ENCODE data around the gene BRMS1L.

Gene BRMS1L

DNA sequence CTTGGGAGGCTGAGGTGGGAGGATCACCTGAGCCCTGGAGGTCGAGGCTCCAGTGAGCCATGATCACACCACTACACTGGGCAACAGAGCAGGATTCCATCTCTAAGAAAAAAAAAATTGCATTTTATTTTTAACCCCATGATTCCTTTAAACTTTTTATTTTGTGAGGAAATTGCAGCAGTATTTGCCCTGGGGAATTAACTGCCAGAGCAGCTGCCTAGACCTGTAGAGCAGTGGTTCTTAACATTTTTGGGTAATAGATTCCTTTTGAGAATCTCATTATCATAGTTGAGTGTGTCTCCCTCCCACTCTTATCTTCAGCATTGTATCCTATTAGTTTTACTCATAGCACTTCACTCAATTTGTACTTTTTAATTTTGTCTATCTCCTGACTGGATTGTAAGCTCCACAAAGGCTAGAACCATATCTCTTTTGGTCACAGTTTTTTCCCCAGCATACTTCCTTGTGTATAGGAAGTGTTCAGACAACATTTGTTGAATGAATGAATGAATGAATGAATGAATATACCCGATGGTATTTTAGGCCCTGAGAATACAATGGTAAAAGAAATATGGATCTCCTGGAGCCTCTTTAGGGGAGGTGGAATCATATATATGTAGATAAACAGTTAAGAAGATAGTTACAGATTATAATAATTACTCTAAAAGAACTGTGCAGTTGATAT is 40.6 kb downstream of the BRMS1L start:
- DNase-seq = no peak

DNA sequence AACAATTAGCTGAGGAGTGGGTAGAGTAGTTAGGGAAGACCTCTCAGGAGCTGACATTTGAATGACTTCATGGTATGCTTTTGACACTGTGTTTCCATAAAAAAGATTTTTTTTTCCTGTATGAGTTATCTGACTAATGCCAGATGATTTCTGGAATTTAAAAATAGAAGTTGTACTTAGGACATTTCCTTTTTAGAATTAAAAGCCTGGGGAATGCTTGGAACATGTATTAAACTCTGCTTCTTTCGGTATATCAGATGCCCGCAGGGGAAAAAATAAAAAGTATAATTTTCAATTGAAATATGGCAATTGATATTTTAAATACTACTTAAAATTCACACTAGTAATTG is 41.1 kb downstream of the BRMS1L start:
- no peak for DNase-seq

DNA sequence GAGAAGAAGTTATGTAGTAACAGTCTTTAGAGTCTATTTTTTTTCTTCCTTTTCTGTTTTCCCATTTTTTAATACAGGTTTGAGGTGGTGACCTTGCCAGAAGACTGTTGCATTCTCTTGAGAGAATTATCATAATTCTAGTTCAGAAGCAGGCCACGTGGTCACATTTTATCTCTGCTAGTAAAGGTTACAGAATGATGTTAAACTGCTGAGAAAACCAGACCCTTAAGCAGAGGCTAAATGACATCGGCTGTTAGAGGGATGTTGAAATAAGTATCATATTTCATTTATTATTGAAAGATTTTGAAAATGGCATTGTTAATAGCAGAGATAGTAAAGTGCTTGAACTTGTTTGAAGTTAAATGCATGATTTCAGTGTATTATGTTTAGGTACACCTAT is 49.2 kb downstream of the BRMS1L start:
- DNase-seq = no peak

DNA sequence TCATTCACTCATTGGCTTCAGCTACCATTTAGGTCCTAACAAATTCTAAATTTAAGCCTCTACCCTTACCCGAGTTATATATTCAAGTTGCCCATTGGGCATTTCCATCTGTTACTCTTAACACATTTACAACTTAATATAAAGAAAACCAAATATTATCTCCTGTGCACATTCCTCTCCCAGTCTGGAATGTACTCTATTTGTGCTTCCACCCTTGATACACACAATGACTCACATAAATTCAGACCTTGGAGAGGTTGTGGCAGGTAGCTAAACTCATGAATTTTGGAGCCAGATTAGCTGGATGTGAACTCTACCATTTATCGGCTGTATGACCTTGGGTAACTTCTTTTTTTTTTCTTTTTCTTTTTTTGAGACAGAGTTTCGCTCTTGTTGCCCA is 51.1 kb downstream of the BRMS1L start:
- DNase-seq = no peak

DNA sequence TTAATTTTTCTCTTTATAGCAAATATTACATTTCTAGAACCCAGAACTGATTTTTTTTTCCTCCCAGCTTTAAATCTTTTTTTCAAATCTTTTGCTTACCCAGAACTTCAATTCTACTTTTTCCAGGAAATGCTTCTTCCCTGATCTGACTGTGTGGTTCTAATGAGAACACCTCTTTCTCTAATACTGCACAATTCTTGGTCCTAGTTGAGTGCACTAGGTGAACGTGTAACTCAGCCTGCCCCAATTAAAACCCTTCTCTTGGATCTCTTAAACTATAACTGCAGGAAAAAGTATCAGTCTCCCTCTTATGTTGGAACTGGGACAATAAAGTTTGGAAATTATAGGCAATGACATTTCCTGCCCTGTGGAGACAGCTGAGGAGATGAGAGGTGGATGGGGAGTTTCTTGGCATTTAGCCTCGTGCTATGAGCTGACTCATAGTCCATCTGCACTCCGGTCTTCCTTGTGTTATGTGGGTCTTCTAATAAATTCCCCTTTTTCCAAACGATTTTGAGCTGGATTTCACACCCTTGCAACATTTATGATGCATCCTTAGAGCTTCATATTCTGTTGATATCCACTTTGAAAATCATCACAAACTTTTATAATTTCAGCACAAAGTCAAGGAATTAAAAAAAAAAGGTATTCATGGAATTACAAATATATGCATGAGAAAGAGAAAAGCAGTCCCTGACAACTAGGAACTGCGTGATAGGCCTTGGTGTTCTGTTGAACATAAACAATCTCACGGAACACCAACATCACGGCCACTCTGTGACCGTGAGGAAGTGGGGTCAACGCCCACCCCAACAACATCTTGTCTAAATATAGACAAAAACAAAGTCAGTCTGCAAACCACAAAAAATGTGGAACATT is 52.4 kb downstream of the BRMS1L start:
- no peak for DNase-seq

DNA sequence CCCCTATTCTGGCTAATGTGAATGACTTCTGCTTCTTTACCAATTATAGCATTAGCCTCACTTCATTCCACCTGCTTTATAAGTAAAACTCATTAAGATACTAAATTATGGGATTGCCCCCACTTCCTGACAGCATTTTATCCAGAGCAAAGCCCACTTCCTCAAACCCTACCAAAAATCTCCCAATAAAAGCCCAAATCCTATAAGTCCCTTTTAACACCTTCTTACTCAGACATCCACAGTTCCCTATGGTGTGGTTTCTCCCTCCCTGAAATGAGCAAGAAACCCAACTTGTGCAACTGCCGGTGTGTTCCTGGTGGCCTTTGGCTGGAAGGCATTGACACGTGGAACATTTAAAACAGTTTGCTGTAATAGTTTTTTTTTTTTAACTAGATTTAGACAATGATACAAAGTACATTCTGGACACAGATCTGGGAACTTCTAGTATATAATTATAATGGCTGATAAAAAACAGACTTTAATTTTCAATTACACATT is 53.1 kb downstream of the BRMS1L start:
- DNase-seq = no peak

DNA sequence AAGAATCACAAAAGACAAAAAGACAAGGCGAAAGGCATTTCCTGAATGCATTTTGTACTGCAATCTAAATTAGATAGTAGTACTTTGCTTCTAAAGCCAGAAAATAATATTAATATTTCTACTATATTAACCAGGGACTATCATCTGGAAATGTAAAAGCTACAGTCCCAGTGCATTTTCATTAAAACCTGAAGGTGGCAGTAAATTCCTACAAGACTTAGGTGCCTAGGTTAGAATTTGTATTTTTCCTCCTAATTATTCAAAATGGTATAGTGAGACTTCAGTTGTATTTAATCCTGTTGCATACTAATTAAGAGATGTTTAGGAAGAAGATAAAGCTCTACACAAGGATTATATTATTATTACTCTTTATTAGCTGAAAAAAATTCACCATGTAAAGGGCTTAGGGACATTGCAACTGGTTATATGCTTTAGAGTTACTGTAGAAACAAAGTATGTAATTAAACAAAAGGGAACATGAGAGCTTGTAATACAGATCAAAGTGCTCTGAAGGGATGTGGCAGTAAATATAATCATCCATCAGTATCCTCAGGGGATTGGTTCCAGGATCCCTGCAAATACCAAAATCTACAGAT is 53.6 kb downstream of the BRMS1L start:
- DNase-seq = no peak

DNA sequence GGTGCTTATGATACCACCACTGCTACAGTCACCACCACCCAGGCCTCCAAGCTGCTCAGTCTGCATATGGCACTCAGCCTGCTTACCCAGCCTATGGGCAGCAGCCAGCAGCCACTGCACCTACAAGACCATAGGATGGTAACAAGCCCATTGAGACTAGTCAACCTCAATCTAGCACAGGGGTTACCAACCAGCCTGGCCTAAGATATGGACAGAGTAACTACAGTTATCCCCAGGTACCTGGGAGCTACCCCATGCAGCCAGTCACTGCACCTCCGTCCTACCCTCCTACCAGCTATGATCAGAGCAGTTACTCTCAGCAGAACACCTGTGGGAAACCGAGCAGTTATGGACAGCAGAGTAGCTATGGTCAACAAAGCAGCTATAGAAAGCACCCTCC is 55.1 kb downstream of the BRMS1L start:
- DNase-seq = no peak

DNA sequence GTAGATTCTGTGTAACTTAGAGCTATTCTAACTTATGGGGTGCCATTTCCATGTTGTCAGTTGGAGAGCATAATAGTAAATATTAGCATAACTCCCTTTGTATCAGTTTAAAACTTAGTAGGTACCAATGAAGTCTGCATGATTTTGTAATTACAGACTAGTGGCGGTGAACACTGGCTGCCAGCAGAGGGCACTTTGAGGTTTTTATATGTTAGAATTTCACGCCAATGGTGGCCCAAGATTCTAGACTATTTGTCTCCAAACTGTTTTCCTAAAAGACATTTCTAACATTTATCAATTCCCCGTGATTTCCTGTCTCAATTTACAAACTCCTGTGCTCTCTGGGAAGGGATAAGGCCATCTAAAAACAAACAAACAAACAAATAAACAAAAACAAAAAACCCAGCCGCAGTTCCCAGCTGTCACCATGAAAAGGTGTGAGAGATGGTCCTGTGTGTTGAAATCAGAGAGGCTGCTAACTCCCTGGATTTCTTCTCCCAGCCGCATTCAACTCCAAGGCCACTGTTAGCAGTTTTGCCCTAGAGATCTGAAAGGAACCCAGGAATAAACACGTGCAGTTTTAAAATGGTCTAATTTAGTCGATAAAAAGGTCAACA is 57.6 kb downstream of the BRMS1L start:
- no peak for DNase-seq

DNA sequence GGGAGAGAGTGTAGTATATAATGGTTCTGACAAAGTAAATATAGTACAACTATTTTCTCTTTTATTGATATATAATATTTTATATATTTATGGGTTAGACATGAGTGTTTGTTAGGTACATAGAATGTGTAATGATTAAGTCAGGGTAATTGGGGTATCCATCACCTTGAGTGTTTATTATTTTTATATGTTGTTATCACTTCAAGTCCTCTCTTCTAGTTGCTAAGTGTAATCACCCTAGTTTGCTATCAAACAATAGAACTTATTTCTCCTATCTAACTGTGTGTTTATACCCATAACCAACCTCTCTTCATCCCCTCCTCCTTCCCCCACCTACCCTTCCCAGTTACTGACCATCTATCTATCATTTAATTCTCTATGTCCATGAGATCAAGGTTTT is 64.2 kb downstream of the BRMS1L start:
- DNase-seq = no peak

DNA sequence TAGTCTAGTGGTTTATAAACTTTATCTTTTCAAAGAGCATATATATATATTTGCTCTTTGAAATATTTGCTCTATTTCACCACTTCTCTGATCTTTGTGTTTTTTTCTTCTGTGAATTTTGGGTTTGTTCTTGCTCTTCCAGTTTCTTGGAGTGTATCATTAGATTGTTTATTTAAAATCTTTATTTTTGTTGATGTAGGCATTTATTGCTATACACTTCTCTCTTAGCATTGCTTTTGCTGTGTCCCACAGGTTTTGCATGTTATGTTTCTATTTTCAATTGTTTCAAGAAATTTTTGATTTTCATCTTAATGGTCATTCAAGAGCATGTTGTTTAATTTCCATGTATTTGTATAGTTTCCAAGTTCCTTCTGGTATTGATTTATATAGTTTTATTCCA is 69.1 kb downstream of the BRMS1L start:
- no peak for DNase-seq

DNA sequence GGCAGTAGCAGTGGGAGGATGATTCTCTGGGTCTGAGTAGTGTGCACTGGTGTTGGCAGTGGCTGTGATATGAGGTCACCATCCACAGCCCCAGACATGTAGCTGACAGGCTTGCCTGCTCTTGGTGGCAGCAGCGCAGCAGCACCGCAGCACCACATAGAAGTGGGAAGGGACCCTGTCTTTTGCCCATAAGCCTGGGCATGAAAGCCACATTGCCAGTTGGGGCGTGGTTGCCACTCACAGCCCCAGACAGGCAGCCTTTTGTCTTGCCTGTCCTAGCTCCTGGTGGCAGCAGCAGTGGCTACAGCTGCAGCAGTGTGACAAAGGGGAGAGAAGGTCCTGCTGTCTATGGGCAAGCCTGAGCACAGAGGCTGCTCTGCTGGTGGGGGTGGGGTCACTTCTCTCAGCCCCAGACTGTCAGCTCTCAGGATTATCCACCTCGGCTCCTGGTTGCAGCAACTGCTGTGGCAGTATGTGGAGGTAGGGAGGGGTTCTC is 71.5 kb downstream of the BRMS1L start:
- no peak for DNase-seq

DNA sequence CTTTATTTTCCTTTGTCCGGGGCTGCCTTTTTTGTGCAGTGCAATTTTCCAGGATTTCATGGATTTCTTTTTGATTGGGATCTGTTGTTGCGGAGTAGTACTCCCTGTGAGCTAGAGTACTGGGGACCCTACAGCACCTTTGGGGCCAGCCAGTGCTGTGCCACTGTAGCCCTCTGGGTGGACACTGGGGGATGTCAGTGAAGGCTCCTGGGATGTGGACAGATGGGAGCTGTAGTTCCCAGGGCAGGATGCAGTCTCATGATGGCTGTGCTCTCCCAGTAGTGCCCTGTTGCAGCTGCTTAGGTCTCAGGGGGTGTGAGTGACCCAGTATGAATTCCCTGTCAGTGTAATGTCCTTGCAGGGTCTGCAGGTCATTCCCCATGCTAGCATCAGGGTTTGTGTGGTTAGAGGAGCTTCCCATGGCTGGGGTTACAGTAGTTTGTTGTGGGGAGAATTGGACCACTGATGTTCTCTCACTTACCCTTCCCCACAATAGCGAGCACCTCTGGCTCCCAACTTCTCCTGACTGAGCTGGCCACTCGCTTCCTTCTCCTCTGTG is 72.2 kb downstream of the BRMS1L start:
- no peak for DNase-seq

DNA sequence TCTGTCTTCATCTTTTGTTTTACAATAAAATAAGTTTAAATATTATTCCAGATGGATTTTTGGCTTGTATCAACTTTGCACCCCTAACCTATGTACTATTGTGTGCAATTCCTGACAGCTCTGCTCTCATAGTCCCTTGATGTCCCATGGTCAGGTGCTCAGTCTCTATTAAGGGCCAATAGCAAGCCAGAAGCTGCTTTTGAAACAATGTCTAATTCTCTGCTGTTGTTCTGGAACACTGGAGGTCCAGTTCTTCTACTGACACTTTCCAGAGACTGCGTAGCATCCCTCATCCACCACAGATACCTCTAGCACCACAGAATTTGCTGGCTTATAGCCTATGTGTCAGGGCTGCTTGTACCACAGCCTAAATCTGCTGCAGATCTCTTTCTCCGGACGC is 74.6 kb downstream of the BRMS1L start:
- no peak for DNase-seq

DNA sequence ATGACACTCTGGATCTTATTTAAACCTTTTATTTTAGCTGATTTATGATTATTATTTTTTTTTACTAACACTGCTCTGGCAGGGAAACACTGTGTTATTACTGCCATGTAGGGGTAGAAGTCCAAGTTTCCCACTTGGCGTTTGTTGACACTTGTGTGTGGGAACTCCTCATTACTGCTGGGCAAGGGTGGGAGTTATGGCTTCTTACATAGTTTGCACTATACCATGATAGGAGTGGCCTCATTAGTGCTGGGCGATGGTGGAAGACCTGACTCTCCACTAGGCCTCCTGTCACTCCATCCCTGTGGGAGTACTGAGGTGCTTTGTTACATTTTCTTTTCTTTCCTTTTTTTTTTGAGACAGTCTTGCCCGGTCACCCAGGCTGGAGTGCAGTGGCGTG is 83.5 kb downstream of the BRMS1L start:
- DNase-seq = no peak

DNA sequence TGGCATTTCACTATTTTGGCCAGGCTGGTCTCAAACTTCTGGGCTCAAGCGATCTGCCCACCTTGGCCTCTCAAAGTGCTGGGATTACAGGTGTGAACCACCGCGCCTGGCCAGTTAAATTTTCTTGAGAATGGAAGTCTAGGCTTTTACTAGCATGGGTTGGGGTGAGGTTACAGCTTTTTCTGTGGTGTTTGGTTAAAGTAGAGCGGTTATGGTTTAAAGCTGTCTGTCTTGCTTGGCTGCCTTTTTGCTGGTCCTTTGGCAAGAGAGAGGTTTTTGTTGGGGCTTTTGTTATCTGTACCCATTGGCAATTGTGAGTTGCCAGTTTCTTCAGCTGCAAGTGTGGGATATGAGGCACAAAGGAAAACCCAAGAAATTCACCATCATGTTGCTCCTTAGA is 84.1 kb downstream of the BRMS1L start:
- no peak for DNase-seq

DNA sequence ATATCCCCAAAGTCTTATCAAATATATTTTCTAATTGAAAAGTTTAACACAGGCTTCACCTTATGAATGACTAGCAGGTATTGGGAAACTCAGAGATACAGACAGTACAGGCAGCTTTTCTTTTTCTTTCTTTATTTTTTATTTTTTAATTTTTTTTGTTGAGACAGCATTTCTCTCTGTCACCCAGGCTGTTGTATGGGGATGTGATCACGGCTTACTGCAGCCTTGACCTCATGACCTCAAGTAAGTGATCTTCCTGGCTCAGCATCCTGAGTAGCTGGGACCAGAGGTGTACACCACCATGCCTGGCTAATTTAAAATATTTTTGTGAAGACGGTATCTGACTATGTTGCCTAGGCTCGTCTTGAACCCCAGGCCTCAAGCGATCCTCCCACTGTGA is 85.0 kb downstream of the BRMS1L start:
- no peak for DNase-seq

DNA sequence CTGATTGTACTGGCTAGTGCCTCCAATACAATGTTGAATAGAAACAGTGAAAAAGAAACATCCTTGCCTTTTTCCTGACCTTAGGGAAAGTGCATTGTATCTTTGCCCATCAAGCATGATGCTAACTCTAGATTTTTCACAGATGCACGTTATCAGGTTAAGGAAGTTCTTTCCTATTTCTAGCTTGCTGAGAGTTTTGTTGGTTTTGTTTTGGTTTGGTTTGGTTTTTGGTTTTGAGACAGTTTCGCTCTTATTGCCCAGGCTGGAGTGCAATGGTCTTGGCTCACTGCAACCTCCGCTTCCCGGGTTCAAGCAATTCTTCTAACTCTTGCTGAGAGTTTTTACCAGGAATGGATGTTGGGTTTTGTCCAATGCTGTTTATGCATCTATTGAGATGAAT is 89.0 kb downstream of the BRMS1L start:
- DNase-seq = no peak

DNA sequence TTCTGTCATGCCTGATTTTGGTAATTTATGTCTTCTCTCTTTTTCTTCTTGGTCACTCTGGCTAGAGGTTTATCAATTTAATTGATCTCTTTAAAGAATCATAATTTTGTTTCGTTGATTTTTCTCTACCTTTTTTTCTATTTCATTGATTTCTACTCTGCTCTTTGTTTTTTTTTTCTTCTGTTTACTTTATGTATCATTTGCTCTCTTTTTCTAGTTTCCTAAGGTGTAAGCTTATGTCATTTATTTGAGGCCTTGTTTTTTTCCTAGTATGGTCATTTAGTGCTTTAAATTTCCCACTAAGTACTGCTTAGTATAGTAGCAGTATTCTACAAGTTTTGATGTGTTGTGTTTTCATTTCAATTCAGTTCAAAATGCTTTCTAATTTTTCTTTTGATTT is 89.6 kb downstream of the BRMS1L start:
- DNase-seq = no peak
